A204.1 (cell line): Measurements from ENCODE around the gene IL4I1.
"Not testable (repeated sequence)": the region's sequence is repeated elsewhere in the genome, so short reads cannot be mapped to it uniquely, and the experiment has no call there.

Experiments used
- FAIRE-seq: peaks from 2 replicates; lab custom pipeline; 2012; peaks lifted over from hg19 to GRCh38; lab: Jason Lieb, UNC

IL4I1 gene, protein sequence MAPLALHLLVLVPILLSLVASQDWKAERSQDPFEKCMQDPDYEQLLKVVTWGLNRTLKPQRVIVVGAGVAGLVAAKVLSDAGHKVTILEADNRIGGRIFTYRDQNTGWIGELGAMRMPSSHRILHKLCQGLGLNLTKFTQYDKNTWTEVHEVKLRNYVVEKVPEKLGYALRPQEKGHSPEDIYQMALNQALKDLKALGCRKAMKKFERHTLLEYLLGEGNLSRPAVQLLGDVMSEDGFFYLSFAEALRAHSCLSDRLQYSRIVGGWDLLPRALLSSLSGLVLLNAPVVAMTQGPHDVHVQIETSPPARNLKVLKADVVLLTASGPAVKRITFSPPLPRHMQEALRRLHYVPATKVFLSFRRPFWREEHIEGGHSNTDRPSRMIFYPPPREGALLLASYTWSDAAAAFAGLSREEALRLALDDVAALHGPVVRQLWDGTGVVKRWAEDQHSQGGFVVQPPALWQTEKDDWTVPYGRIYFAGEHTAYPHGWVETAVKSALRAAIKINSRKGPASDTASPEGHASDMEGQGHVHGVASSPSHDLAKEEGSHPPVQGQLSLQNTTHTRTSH

GRCh38 chr19:49896863-49897621 is at the start of gene IL4I1:
Gene IL4I1, minus strand, starts transcription at chr19:49896887. Its CDS starts 727 bp downstream, at chr19:49896160.
- FAIRE-seq, result no peak

GRCh38 chr19:49946415-49946814 is 49.7 kb upstream of the IL4I1 start:
- FAIRE-seq, result no peak

- not testable (repeated sequence) for FAIRE-seq
Measured at GRCh38 chr19:49944567-49944966, 47.9 kb upstream of the IL4I1 start.

DNA sequence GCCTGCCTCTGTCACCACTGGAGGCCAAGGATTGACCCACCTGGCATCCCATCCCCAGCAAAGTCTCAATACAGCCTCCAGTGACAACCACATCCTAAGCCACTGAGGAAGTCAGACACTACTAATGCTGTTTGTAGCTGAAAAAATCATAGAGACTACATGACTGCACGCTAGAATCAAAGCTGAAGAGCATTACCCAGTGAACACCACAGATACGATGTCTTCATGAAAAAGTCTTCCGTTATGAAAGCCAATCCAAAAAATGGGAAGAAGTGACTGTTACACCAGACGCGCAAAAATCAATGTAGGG is 43.8 kb upstream of the IL4I1 start:
- no peak for FAIRE-seq

GRCh38 chr19:49939721-49940481 is 43.2 kb upstream of the IL4I1 start:
- FAIRE-seq, result no peak

- FAIRE-seq, result no peak
Measured at GRCh38 chr19:49938662-49939061, 42.0 kb upstream of the IL4I1 start.

DNA sequence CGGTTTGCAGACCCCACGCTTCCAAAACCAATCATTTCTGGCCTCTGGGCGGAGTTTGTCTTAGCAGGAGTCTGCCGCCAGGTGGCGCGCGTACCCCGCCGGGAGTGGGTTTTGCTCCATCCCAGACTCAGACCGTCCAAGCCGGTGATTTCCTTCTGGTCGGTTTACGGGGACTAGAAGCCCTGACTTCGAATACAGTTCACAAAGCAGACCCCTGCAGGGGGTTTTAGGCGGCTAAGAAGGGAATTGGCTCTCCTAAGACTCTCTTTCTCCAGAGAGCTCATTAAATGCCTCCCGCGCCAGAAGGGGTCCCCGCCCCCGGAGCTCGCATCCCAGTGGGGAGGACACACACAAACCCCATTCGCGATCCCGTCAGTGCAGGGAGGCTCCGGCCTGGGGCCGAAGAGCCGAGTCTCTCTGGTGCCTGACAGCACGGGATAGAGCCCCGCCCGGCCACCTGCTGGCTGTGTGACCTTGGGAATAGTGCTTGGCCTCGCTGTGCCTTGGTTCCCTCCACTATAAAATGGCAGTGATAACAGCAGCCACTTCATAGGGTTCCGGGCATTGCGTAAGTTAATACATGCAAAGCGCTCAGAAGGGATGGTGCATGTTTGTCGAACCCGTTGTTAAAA is 41.2 kb upstream of the IL4I1 start:
- FAIRE-seq, result no peak

DNA sequence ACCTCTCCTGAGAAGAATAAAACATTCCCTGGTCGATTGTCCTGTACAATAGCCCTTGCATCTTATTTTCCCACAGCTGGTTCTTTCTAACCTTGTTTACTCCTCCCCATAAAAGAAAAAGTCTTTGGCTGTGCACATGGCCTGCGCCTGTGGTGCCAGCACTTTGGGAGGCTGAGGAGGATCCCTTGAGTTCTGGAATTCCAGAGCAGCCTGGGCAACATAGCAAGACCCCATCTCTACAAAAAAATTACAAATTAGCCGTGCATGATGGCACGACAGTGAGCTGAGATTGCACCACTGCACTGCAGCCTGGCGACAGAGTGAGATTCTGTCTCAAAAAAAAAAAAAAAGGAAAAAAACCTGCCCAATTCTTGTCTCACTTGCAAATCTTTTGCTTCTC is 39.9 kb upstream of the IL4I1 start:
- no peak for FAIRE-seq

GRCh38 chr19:49933643-49934042 is 37.0 kb upstream of the IL4I1 start:
- FAIRE-seq, result no peak

DNA sequence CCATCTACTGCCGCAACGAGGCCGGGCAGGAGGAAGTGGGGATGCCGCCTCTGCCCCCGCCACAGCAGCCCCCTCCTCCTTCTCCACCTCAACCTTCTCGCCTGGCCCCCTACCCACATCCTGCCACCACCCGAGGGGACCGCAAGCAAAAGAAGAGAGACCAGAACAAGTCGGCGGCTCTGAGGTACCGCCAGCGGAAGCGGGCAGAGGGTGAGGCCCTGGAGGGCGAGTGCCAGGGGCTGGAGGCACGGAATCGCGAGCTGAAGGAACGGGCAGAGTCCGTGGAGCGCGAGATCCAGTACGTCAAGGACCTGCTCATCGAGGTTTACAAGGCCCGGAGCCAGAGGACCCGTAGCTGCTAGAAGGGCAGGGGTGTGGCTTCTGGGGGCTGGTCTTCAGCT is 36.0 kb upstream of the IL4I1 start:
- no peak for FAIRE-seq

GRCh38 chr19:49932041-49932451 is 35.4 kb upstream of the IL4I1 start:
- FAIRE-seq, result no peak

DNA sequence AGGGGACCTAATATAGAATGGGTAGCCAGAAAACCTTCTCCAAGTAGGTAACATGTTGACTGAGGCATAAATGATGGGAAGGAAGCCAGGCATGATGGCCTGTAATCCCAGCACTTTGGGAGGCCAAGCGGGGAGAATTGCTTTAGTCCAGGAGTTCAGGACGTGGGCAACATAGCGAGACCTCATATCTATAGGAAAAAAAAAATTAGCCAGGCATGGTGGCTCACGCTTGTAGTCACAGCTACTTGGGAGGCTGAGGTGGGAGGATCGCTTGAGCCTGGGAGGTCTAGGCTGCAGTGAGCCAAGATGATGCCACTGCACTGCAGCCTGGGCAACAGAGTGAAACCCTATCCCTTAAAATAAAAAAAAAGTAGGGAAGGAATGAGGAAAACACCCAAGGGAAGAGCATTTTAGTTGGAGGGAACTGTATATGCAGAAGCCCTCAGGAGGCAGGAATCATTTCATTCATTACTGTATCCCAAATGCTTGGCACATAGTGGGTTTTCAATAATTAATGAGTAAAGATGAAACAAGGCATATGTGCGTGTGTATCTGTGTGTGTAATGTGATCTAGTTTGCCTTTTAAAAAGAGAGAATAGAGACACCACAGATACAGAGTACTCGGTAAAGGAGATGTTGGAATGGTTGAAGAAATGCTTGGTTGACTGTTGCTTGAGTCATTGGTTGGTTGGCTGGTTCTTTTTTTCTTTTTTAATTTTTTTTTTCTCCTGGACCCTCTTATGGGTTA is 34.8 kb upstream of the IL4I1 start:
- FAIRE-seq, result no peak

DNA sequence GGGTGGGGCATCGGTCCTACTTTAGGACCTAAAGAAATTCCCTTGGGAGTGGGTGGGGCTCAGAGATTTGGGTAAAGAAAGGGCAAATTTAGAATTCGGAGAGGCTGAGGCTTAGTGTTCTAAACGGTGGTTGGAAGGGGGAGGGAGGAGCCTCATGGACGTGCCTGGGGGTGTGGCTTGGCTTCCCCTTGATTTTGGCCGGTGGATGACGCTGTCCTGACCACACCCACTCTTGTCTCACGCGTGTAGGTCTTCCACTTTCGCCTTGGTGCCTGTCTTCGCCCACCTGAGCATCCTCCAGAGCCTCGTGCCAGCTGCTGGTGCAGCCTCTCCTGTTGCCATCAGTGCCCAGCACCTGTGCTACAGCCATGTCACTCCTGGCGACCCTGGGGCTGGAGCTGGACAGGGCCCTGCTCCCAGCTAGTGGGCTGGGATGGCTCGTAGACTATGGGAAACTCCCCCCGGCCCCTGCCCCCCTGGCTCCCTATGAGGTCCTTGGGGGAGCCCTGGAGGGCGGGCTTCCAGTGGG is 33.9 kb upstream of the IL4I1 start:
- FAIRE-seq, result no peak

DNA sequence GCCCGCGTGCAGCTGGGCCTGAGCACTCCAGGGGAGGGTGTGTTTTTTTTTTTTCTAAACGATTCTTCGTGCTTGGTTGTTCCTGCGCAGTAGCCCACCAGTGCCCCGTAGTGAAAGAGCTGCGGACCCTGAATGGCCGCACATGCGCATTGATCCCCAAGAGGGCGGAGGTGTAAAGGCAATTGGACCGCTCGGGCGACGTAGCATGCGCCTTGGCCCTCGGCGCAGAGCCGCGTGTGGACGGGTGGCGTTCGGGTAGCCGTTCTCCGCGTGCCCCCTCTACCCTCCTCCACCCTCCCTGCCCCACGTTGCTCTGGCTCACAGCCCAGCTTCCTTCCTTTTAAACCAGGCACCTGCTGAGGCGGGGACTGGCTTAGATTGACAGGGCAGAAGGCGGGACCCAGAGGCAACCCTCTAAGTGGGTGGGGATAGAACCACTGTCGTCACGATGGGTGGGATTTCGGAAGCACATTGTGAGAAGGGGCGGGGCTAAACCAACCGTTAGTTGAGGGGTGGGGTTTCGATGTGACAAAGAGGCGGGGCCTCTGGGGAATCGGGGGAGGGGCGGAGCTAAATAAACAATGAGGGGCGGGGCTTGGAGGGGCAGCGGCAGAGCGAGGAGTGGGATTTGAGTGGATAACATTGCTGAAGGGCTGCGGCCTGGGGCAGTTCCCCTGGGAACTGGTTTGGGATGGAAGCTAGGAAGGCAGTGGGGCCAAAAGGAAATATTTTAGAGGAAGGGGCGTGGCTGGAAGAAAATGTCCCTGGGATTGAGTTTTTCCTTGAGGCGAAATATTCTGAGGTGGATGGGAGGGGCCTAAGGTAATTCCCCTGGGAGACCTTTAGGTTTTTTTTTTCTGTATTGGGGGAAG is 33.2 kb upstream of the IL4I1 start:
- peak; percentile 51 for FAIRE-seq

GRCh38 chr19:49929121-49929610 is 32.5 kb upstream of the IL4I1 start, which contains the start of the genes ATF5 and NUP62:
Gene ATF5, plus strand, starts transcription at chr19:49929205. Its CDS starts 1,646 bp downstream, at chr19:49930851.
Gene NUP62, minus strand, starts transcription at chr19:49929504. Its CDS starts 19,697 bp downstream, at chr19:49909807.
- FAIRE-seq, result no peak

- FAIRE-seq, result no peak
Measured at GRCh38 chr19:49927526-49928264, 31.0 kb upstream of the IL4I1 start.

DNA sequence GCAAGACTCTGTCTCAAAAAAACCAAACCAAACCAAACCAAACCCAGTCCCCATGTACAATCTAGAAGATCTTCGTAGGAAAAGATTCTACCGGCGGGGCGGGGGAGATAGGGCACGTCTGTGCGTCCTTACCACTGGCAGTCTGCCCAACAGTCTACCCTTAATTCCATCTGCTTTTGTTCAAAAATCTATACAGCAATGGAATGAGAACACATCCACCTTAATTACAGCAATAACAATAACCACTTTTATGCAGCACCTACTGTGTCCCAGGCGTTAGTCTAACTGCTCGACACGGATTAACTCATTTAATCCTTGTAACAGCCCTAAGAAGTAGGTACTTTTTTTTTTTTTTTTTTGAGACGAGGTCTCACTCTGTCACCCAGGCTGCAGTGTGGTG is 29.8 kb upstream of the IL4I1 start:
- FAIRE-seq, result no peak

DNA sequence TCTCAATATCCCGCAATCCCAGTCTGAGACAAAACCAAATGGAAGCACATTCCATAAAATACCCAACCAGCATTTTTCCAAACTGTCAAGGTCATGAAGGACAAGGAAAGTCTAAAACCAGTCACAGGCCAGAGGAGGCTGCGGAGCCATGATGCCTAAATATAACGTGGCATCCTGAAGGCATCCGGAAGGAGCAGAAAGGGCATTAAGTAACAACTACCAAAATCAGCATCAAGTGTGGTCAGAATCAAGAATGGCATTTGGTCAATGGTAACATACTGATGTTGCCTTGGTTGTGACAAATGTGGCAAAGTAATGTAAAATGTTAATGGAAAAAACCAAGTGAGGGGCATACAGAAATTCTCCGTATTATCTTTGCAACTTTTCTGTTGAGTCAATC is 28.8 kb upstream of the IL4I1 start:
- no peak for FAIRE-seq

- not testable (repeated sequence) for FAIRE-seq
Measured at GRCh38 chr19:49924881-49925210, 28.2 kb upstream of the IL4I1 start.
